SU-DHL-6 (cell line): ENCODE data around the gene SOX10.

Source experiments
- H2AFZ ChIP-seq: fragments of 200-600 bp; sonication (generic); 2 replicates; pipeline ENCODE4 v1.6.1; 2014; ENCODE audit warnings: low read depth, mild to moderate bottlenecking, moderate library complexity, mixed read lengths, antibody characterized with exemption, low read length; ENCODE audit not compliant: severe bottlenecking
- H3F3A ChIP-seq: fragments of 200-600 bp; shearing (Covaris generic); 2 replicates; pipeline ENCODE4 v1.6.0; 2016; ENCODE audit warnings: antibody characterized with exemption, mild to moderate bottlenecking; ENCODE audit not compliant: insufficient read depth
- H3K27ac ChIP-seq: fragments of 200-600 bp; sonication (generic); 2 replicates; pipeline ENCODE4 v1.5.1; 2016; ENCODE audit warnings: low read depth, mild to moderate bottlenecking, low read length, moderate library complexity, mixed read lengths
- H3K27me3 ChIP-seq: fragments of 200-600 bp; sonication (generic), shearing (Covaris generic); 2 replicates; pipeline ENCODE4 v1.6.0; 2014; ENCODE audit warnings: mild to moderate bottlenecking, low read length
- H3K36me3 ChIP-seq: fragments of 200-600 bp; sonication (generic); 2 replicates; pipeline ENCODE4 v1.6.1; 2014; ENCODE audit warnings: mild to moderate bottlenecking, low read length, mixed read lengths
- H3K4me2 ChIP-seq: fragments of 300-600, 200-600 bp; shearing (Covaris generic), sonication (generic); 2 replicates; pipeline ENCODE4 v1.6.0; 2014; ENCODE audit warnings: low read length, low read depth, mild to moderate bottlenecking; ENCODE audit not compliant: poor library complexity, severe bottlenecking
- H3K4me3 ChIP-seq: fragments of 200-600 bp; sonication (generic); 2 replicates; pipeline ENCODE4 v1.5.1; 2014; ENCODE audit warnings: antibody characterized with exemption, low read length, mild to moderate bottlenecking, mixed read lengths; ENCODE audit not compliant: insufficient read depth, poor library complexity, severe bottlenecking
- H3K79me2 ChIP-seq: fragments of 200-600 bp; sonication (generic); 2 replicates; pipeline ENCODE4 v1.6.1; 2014; ENCODE audit warnings: mild to moderate bottlenecking, low read length, moderate library complexity; ENCODE audit not compliant: insufficient read depth
- H3K9ac ChIP-seq: fragments of 200-600 bp; sonication (generic); 2 replicates; pipeline ENCODE4 v1.7.0; 2014; ENCODE audit warnings: mild to moderate bottlenecking, low read length
- H3K9me2 ChIP-seq: fragments of 200-600 bp; sonication (generic); replicated peaks from 2 replicates; pipeline ENCODE4 v1.6.1; 2014; ENCODE audit warnings: low read length; ENCODE audit not compliant: insufficient read depth
- H3K9me3 ChIP-seq: fragments of 200-600 bp; sonication (generic); 2 replicates; pipeline ENCODE4 v1.6.1; 2014; ENCODE audit warnings: low read length, mixed read lengths; ENCODE audit not compliant: insufficient read depth
- H4K20me1 ChIP-seq: fragments of 200-600 bp; sonication (generic); 2 replicates; pipeline ENCODE4 v1.6.1; 2014; ENCODE audit warnings: low read depth, mild to moderate bottlenecking, antibody characterized with exemption, low read length, moderate library complexity, mixed read lengths
- EZH2phosphoT487 ChIP-seq: fragments of 200-600 bp; sonication (generic), shearing (Covaris generic); conservative IDR thresholded peaks from 2 replicates; pipeline ENCODE4 v1.6.1; 2018; ENCODE audit warnings: mild to moderate bottlenecking, antibody characterized with exemption, low read length, moderate library complexity, mixed read lengths
- TF ChIP-seq, protein P1 (sequence below): fragments of 200-600 bp; sonication (generic); IDR thresholded peaks from one replicate; pipeline ENCODE4 v1.5.1; 2017; ENCODE audit warnings: antibody characterized with exemption, mild to moderate bottlenecking, low read length, moderate library complexity; ENCODE audit not compliant: insufficient read depth, poor library complexity, severe bottlenecking

Gene SOX10

DNA sequence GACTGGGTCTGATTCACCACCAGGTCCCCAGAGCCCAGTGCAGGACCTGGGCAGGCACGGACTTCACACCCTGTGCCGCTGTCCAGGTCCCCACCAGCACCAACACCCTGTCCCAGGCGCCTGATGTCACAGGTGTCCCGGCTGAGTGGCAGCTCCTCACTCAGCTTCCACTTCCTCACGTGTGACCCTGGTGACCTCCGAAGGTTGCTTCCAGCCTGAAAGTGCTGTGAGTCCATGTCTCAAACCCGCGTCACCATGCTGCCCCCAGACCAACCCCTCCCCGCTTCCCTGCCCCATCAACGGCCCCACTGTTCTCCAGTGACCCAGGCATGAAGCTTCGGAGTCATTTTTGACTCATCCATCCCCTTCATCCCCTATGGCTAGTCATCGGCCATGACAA, 47.1 kb upstream of the SOX10 start:
- no peaks in the 10 kb centered on the region for H3K9me2 ChIP-seq
- H3K27me3 ChIP-seq, result no peaks in the 10 kb centered on the region
- H3K36me3 ChIP-seq, result no peaks in the 10 kb centered on the region
- H3K4me2 ChIP-seq, result no peak overlapping the region
- no peak for TF ChIP-seq EZH2phosphoT487
- TF ChIP-seq, protein P1, sequence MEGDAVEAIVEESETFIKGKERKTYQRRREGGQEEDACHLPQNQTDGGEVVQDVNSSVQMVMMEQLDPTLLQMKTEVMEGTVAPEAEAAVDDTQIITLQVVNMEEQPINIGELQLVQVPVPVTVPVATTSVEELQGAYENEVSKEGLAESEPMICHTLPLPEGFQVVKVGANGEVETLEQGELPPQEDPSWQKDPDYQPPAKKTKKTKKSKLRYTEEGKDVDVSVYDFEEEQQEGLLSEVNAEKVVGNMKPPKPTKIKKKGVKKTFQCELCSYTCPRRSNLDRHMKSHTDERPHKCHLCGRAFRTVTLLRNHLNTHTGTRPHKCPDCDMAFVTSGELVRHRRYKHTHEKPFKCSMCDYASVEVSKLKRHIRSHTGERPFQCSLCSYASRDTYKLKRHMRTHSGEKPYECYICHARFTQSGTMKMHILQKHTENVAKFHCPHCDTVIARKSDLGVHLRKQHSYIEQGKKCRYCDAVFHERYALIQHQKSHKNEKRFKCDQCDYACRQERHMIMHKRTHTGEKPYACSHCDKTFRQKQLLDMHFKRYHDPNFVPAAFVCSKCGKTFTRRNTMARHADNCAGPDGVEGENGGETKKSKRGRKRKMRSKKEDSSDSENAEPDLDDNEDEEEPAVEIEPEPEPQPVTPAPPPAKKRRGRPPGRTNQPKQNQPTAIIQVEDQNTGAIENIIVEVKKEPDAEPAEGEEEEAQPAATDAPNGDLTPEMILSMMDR, result no peak
- H3K9me3 ChIP-seq, result no peaks in the 10 kb centered on the region
- H3K4me3 ChIP-seq, result no peak overlapping the region
- no peak overlapping the region for H2AFZ ChIP-seq
- no peak overlapping the region for H3K27ac ChIP-seq
- H3K79me2 ChIP-seq, result no peaks in the 10 kb centered on the region
- H3F3A ChIP-seq, result no peaks in the 10 kb centered on the region
- no peaks in the 10 kb centered on the region for H4K20me1 ChIP-seq
- no peak overlapping the region for H3K9ac ChIP-seq

DNA sequence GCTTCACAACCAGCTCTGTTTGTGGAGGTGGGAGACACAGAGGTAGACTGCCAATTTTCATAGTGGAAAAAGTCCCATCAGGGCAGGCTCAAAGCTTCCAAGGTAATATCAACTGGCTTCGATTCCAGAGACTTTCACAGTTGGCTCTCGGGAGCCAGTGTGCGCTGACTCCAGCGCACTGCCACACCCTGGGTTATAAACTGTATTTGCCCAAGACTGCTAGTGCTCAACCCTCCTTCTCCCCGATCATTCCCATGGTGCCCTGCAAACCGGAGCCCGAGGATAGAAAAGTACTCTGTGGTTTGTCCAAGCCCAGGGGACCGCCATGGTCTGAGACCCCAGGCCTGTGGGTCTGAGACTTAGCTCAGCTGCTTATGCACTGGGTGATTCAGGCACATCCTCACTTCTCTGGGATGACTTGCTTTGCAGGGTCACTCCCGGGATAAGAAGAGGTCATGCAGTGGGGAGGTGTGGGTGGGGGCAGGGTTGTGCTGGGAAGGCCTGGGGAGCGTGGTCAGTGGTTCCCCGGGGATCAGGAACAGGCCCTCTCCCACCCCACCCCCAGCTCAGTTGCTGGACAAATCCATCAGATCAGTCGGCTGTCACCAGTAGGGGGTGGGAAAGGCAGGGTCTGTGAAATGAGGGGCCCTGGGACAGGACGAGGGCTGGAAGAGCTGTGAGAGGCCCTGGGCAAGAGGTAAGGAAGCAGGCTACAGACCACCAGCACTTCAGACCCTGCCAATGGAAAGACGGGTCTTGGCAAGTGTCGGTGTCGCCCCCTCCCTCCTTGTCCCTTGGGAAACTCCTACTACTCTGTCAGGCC, 46.2 kb upstream of the SOX10 start:
- Histone ChIP-seq H3K9ac (no peak overlapping the region), H3K9me2 (no peaks in the 10 kb centered on the region), H3K9me3 (no peaks in the 10 kb centered on the region), H4K20me1 (no peaks in the 10 kb centered on the region), H3K36me3 (no peaks in the 10 kb centered on the region), H3K27me3 (no peaks in the 10 kb centered on the region), H3F3A (no peaks in the 10 kb centered on the region), H3K27ac (no peak overlapping the region), H3K4me3 (no peak overlapping the region), H2AFZ (no peak overlapping the region), H3K79me2 (no peaks in the 10 kb centered on the region), H3K4me2 (no peak overlapping the region)
- no peak for TF ChIP-seq EZH2phosphoT487
- TF ChIP-seq, protein P1, result no peak

DNA sequence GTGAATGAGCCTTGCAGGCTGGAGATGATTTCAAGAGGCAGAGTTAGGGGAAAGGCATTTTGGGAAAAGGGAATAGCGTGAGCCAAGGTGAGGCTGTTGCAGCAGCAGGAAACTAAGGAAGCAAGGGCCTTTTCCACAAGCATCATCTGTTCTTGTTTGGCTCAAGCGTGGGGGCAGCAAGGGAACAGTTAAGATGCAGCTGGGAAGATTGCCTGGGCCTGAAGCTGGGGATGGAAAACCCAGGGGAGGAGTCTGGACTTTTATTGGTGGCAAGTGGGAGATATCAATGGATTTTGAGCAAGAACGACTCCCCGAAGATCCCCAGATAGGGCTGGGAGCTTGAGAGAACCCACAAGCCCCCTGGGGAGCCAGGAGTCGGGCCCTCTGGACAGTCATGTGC, 45.5 kb upstream of the SOX10 start:
- Histone ChIP-seq H3K27me3 (no peaks in the 10 kb centered on the region), H3K4me3 (no peak overlapping the region), H3K79me2 (no peaks in the 10 kb centered on the region), H3K9me3 (no peaks in the 10 kb centered on the region), H3F3A (no peaks in the 10 kb centered on the region), H2AFZ (no peak overlapping the region), H3K36me3 (no peaks in the 10 kb centered on the region), H4K20me1 (no peaks in the 10 kb centered on the region), H3K9ac (no peak overlapping the region), H3K4me2 (no peak overlapping the region), H3K9me2 (no peaks in the 10 kb centered on the region), H3K27ac (no peak overlapping the region)
- TF ChIP-seq, protein P1, result no peak
- TF ChIP-seq EZH2phosphoT487, result no peak
